Choroid plexus epithelial cell (primary cell): Measurements from ENCODE around the gene B4GALNT2.
A peak's percentile ranks its signal among the peaks of the same experiment; 100 is the strongest.
"Not testable (repeated sequence)": the region's sequence is repeated elsewhere in the genome, so short reads cannot be mapped to it uniquely, and the experiment has no call there.

ENCODE experiments used
- DNase-seq: peaks from one replicate; pipeline ENCODE4 v3.0.0-alpha.2; 2010; ENCODE audit warnings: low read depth
- H3K4me3 ChIP-seq: 2 replicates; pipeline ENCODE4 v1.5.1; 2011; ENCODE audit warnings: low read depth, mild to moderate bottlenecking, control low read depth, low read length, moderate library complexity
- CTCF ChIP-seq: conservative IDR thresholded peaks from 2 replicates; pipeline ENCODE4 v1.5.1; 2011; ENCODE audit warnings: low read depth, mild to moderate bottlenecking, control low read depth, inconsistent platforms, low read length, moderate library complexity

The B4GALNT2 gene

GRCh38 chr17:49183341-49183740, 50.8 kb downstream of the B4GALNT2 start:
- no peak overlapping the region for H3K4me3 ChIP-seq
- no peak for DNase-seq
- TF ChIP-seq CTCF = no peak

- TF ChIP-seq CTCF = no peak
- no peak overlapping the region for H3K4me3 ChIP-seq
- DNase-seq = no peak
Observed at GRCh38 chr17:49183801-49184200, 51.2 kb downstream of the B4GALNT2 start.

GRCh38 chr17:49184522-49184921, 52.0 kb downstream of the B4GALNT2 start:
- not testable (repeated sequence) for H3K4me3 ChIP-seq, DNase-seq

GRCh38 chr17:49185381-49185780, 52.8 kb downstream of the B4GALNT2 start:
- DNase-seq, H3K4me3 ChIP-seq: not testable (repeated sequence)

GRCh38 chr17:49187301-49187700, 54.7 kb downstream of the B4GALNT2 start:
- TF ChIP-seq CTCF = no peak

GRCh38 chr17:49190932-49191331, 58.4 kb downstream of the B4GALNT2 start:
- no peak for DNase-seq
- no peak for TF ChIP-seq CTCF
- no peak overlapping the region for H3K4me3 ChIP-seq

More at GRCh38 chr17:49187301-49187700, 54.7 kb downstream of the B4GALNT2 start:
- DNase-seq = no peak
- no peak overlapping the region for H3K4me3 ChIP-seq

- no peak for TF ChIP-seq CTCF
- DNase-seq = peak; percentile 71
- peak overlapping the region; percentile 85 for H3K4me3 ChIP-seq
Observed at GRCh38 chr17:49191409-49191916, 58.9 kb downstream of the B4GALNT2 start.

- peak; percentile 88 for DNase-seq
- peak; percentile 40 for TF ChIP-seq CTCF
- peak overlapping the region; percentile 85 for H3K4me3 ChIP-seq
Observed at GRCh38 chr17:49191917-49192741, 59.6 kb downstream of the B4GALNT2 start.
